ENCODE data around the gene RBM46.

Gene RBM46

GRCh38 chr4:154743683-154744340 lies 37.3 kb upstream of the RBM46 start, which contains the start of gene LRAT:
Gene LRAT (plus strand): TSS chr4:154744000. CDS start chr4:154744327, 327 bp downstream.
- peaks cover 22% of the 10 kb centered on the region for H3K4me1 ChIP-seq (ENCODE audit: control insufficient read depth, insufficient read depth, low read length, poor library complexity, severe bottlenecking)
- no peaks in the 10 kb centered on the region for H3K36me3 ChIP-seq (ENCODE audit: control insufficient read depth, insufficient read depth, low read length)
- no peaks in the 10 kb centered on the region for H3K9me3 ChIP-seq (ENCODE audit: control insufficient read depth, low read length)
- 0 to 1% methylated on average over 35 to 46 of the region's 55 CpGs for WGBS, 2 experiments (ENCODE audit: insufficient coverage in 2 of 2)
- H3K27ac ChIP-seq (ENCODE audit: low read depth, low read length, severe bottlenecking) = no peak within 1 kb of the TSS
- peak within 1 kb of the TSS; percentile 38 for H3K4me3 ChIP-seq (ENCODE audit: extremely low read depth, insufficient read depth, low read length, poor library complexity, severe bottlenecking)

GRCh38 chr4:154744341-154744926 lies 36.6 kb upstream of the RBM46 start:
- WGBS, 2 experiments (ENCODE audit: insufficient coverage in 2 of 2) = 2 to 3% methylated on average over 22 to 25 of the region's 31 CpGs
- H3K27ac ChIP-seq (ENCODE audit: low read depth, low read length, severe bottlenecking) = no peak overlapping the region
- H3K4me1 ChIP-seq (ENCODE audit: control insufficient read depth, insufficient read depth, low read length, poor library complexity, severe bottlenecking) = peaks cover 21% of the 10 kb centered on the region
- peak overlapping the region; percentile 38 for H3K4me3 ChIP-seq (ENCODE audit: extremely low read depth, insufficient read depth, low read length, poor library complexity, severe bottlenecking)
- H3K9me3 ChIP-seq (ENCODE audit: control insufficient read depth, low read length) = no peaks in the 10 kb centered on the region
- H3K36me3 ChIP-seq (ENCODE audit: control insufficient read depth, insufficient read depth, low read length) = no peaks in the 10 kb centered on the region

GRCh38 chr4:154757713-154758112 lies 23.4 kb upstream of the RBM46 start:
- Histone ChIP-seq H3K27ac (ENCODE audit: low read depth, low read length, severe bottlenecking) (no peak overlapping the region), H3K4me1 (ENCODE audit: control insufficient read depth, insufficient read depth, low read length, poor library complexity, severe bottlenecking) (no peaks in the 10 kb centered on the region), H3K9me3 (ENCODE audit: control insufficient read depth, low read length) (no peaks in the 10 kb centered on the region), H3K36me3 (ENCODE audit: control insufficient read depth, insufficient read depth, low read length) (no peaks in the 10 kb centered on the region), H3K4me3 (ENCODE audit: extremely low read depth, insufficient read depth, low read length, poor library complexity, severe bottlenecking) (no peak overlapping the region)
- WGBS, 2 experiments (ENCODE audit: insufficient coverage in 2 of 2) = 83 to 89% methylated on average over 3 to 4 of the region's 6 CpGs

DNA sequence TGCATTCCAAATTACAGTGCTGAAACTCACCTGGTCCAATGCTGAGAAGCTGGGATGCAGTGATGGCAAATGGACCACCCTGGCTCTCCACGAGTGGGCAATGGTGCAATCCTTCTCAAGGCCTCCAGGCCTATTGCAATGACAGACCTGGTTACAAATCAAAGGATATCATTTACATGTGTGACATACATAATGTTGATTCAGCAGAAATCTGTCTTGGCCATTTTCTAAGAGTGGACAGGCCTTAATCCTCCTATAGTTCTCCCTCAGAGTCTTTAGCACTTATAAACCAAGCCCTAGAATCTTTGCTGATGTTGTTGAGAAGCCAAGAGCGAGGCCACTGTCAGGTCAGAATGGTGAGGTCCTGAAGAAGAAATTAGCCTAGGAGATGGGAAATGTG lies 20.2 kb upstream of the RBM46 start:
- Histone ChIP-seq H3K36me3 (ENCODE audit: control insufficient read depth, insufficient read depth, low read length) (no peaks in the 10 kb centered on the region), H3K4me3 (ENCODE audit: extremely low read depth, insufficient read depth, low read length, poor library complexity, severe bottlenecking) (no peak overlapping the region), H3K4me1 (ENCODE audit: control insufficient read depth, insufficient read depth, low read length, poor library complexity, severe bottlenecking) (no peaks in the 10 kb centered on the region), H3K27ac (ENCODE audit: low read depth, low read length, severe bottlenecking) (no peak overlapping the region), H3K9me3 (ENCODE audit: control insufficient read depth, low read length) (no peaks in the 10 kb centered on the region)
- WGBS, 2 experiments (ENCODE audit: insufficient coverage in 2 of 2) = 77% methylated on average over 2 of the region's 2 CpGs; no CpG with 5 or more reads in 1 of the 2 experiments

DNA sequence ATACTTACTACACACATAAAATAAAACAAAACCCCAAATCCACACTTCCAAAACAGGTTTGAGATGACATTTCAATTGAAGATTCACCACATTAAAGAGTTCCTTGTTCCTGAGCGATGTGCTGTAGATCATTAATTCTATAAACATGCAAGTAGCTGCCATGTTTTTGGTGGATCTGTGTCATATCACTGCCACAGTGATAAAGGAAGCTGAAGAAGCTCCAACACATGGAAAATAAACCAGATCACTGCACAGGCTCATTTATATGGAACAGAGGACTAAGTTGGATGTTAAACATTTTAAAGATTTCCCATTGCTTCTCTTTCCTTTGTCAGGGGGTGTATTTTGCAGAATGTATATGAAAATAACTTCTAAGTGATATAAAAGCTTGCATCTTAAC lies 2.8 kb upstream of the RBM46 start:
- Histone ChIP-seq H3K4me3 (ENCODE audit: extremely low read depth, insufficient read depth, low read length, poor library complexity, severe bottlenecking) (no peak overlapping the region), H3K36me3 (ENCODE audit: control insufficient read depth, insufficient read depth, low read length) (no peaks in the 10 kb centered on the region), H3K27ac (ENCODE audit: low read depth, low read length, severe bottlenecking) (no peak overlapping the region), H3K9me3 (ENCODE audit: control insufficient read depth, low read length) (no peaks in the 10 kb centered on the region), H3K4me1 (ENCODE audit: control insufficient read depth, insufficient read depth, low read length, poor library complexity, severe bottlenecking) (no peaks in the 10 kb centered on the region)
- WGBS, 2 experiments (ENCODE audit: insufficient coverage in 2 of 2) = 83% methylated on average over 1 of the region's 1 CpG; no CpG with 5 or more reads in 1 of the 2 experiments

DNA sequence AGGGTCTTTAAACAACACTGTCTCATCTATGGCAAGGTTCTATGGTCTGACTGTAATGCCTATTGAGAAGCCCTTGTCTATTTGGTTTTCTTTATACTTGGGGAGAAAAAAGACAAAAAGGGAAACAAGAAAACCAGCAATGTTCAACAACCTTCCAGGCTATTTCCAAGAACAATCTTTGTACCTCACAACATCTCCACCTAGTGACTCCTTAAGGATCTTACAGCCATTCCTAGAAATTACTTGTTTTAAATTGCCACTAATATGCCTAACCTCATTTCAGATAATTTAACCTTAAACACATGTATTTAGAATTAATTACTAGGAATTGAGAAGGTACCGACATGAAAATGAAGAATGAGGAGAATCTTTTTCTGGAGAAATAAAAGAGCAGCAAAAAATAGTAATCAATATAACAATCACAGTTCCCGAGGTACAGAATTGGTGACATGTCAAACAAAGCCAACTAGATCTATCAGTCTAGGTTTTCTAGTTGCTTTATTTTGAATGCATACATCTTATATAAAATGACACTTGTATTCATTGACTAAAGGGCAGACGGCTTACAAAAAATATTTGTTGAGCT lies 1.6 kb upstream of the RBM46 start:
- H3K36me3 ChIP-seq (ENCODE audit: control insufficient read depth, insufficient read depth, low read length) = no peaks in the 10 kb centered on the region
- no peak overlapping the region for H3K27ac ChIP-seq (ENCODE audit: low read depth, low read length, severe bottlenecking)
- no CpG with 5 or more reads among the region's 3 CpGs for WGBS, 2 experiments (ENCODE audit: insufficient coverage in 2 of 2)
- H3K4me1 ChIP-seq (ENCODE audit: control insufficient read depth, insufficient read depth, low read length, poor library complexity, severe bottlenecking) = no peaks in the 10 kb centered on the region
- H3K9me3 ChIP-seq (ENCODE audit: control insufficient read depth, low read length) = no peaks in the 10 kb centered on the region
- H3K4me3 ChIP-seq (ENCODE audit: extremely low read depth, insufficient read depth, low read length, poor library complexity, severe bottlenecking) = no peak overlapping the region

GRCh38 chr4:154781983-154782293 lies 866 bp downstream of the RBM46 start:
- 95% methylated on average over 9 to 17 of the region's 18 CpGs for WGBS, 2 experiments (ENCODE audit: insufficient coverage in 2 of 2)
- Histone ChIP-seq H3K36me3 (ENCODE audit: control insufficient read depth, insufficient read depth, low read length) (no peaks in the 10 kb centered on the region), H3K4me3 (ENCODE audit: extremely low read depth, insufficient read depth, low read length, poor library complexity, severe bottlenecking) (no peak overlapping the region)

GRCh38 chr4:154807042-154807630 lies 26.1 kb downstream of the RBM46 start:
- H3K9me3 ChIP-seq (ENCODE audit: control insufficient read depth, low read length) = no peaks in the 10 kb centered on the region
- H3K36me3 ChIP-seq (ENCODE audit: control insufficient read depth, insufficient read depth, low read length) = no peaks in the 10 kb centered on the region
- no peak overlapping the region for H3K27ac ChIP-seq (ENCODE audit: low read depth, low read length, severe bottlenecking)
- no peaks in the 10 kb centered on the region for H3K4me1 ChIP-seq (ENCODE audit: control insufficient read depth, insufficient read depth, low read length, poor library complexity, severe bottlenecking)
- H3K4me3 ChIP-seq (ENCODE audit: extremely low read depth, insufficient read depth, low read length, poor library complexity, severe bottlenecking) = no peak overlapping the region
- no CpG with 5 or more reads among the region's 3 CpGs for WGBS, 2 experiments (ENCODE audit: insufficient coverage in 2 of 2)

More at GRCh38 chr4:154781983-154782293, 866 bp downstream of the RBM46 start:
- H3K27ac ChIP-seq (ENCODE audit: low read depth, low read length, severe bottlenecking) = no peak overlapping the region
- H3K4me1 ChIP-seq (ENCODE audit: control insufficient read depth, insufficient read depth, low read length, poor library complexity, severe bottlenecking) = no peaks in the 10 kb centered on the region
- no peaks in the 10 kb centered on the region for H3K9me3 ChIP-seq (ENCODE audit: control insufficient read depth, low read length)

DNA sequence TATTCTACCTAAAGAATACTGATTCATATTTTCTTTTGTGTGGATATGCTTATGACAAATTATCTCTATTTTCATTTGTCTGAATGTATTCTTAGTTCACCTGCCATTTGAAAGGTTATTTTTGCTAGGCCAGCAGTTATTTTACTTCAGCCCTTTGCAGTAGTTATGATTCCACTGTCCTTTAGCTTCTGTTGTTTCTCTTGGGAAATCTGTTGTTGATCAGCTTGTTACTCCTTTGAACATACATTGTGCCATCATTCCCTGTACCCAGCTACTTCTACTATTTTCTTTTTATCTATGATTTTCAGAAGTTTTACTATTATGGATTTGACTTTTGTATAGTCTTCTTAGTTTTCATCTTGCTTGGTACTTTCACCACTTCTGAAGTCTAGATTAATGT lies 37.2 kb downstream of the RBM46 start:
- Histone ChIP-seq H3K36me3 (ENCODE audit: control insufficient read depth, insufficient read depth, low read length) (no peaks in the 10 kb centered on the region), H3K4me1 (ENCODE audit: control insufficient read depth, insufficient read depth, low read length, poor library complexity, severe bottlenecking) (no peaks in the 10 kb centered on the region), H3K27ac (ENCODE audit: low read depth, low read length, severe bottlenecking) (no peak overlapping the region), H3K9me3 (ENCODE audit: control insufficient read depth, low read length) (no peaks in the 10 kb centered on the region), H3K4me3 (ENCODE audit: extremely low read depth, insufficient read depth, low read length, poor library complexity, severe bottlenecking) (no peak overlapping the region)

DNA sequence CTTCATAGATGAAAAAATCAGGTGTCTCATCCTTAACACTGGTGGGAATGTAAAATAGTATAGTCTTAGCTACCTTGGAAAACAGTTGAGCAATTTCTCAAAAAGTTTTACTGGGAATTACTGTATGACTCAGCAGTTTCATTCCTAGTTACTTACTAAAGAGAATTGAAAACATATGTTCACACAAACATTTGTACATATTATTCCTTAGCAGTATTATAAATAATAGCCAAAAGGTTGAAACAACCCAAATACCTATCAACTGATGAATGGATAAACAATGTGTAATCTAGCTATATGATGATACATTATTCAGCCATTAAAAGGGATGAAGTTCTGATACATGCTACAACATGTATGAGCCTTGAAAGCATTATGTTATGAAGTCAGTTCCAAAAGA lies 41.7 kb downstream of the RBM46 start:
- H3K27ac ChIP-seq (ENCODE audit: low read depth, low read length, severe bottlenecking) = no peak overlapping the region

DNA sequence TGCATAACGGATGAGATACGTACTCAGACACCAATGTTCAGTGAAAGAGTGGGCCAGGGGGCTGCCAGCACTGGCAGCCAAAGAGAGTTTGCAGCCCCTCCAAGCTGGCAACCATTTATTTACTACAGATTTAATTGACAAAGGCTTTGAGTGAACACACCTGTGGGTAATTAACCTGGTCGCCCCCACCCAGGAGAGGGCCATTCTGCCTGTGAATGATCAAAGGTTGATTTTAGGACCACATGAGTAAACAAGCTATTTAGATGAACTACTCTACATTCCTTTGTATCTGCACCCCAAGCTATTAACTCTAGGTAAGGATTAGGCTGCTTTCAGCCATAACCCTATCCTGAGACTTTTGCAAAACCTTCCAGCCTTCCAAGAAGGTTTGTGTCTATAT lies 55.0 kb downstream of the RBM46 start:
- no peak overlapping the region for H3K4me3 ChIP-seq (ENCODE audit: extremely low read depth, insufficient read depth, low read length, poor library complexity, severe bottlenecking)
- 67 to 100% methylated on average over 1 to 2 of the region's 3 CpGs for WGBS, 2 experiments (ENCODE audit: insufficient coverage in 2 of 2)
- H3K27ac ChIP-seq (ENCODE audit: low read depth, low read length, severe bottlenecking) = no peak overlapping the region
- H3K36me3 ChIP-seq (ENCODE audit: control insufficient read depth, insufficient read depth, low read length) = no peaks in the 10 kb centered on the region
- H3K9me3 ChIP-seq (ENCODE audit: control insufficient read depth, low read length) = no peaks in the 10 kb centered on the region
- no peaks in the 10 kb centered on the region for H3K4me1 ChIP-seq (ENCODE audit: control insufficient read depth, insufficient read depth, low read length, poor library complexity, severe bottlenecking)

More for the DNA sequence above, 41.7 kb downstream of the RBM46 start:
- no peaks in the 10 kb centered on the region for H3K9me3 ChIP-seq (ENCODE audit: control insufficient read depth, low read length)
- H3K4me3 ChIP-seq (ENCODE audit: extremely low read depth, insufficient read depth, low read length, poor library complexity, severe bottlenecking) = no peak overlapping the region
- no peaks in the 10 kb centered on the region for H3K36me3 ChIP-seq (ENCODE audit: control insufficient read depth, insufficient read depth, low read length)
- H3K4me1 ChIP-seq (ENCODE audit: control insufficient read depth, insufficient read depth, low read length, poor library complexity, severe bottlenecking) = no peaks in the 10 kb centered on the region

Measured in mesodermal cell (in vitro differentiated cells).